Measurements from ENCODE around the gene STK10.
A peak's percentile ranks its signal among the peaks of the same experiment; 100 is the strongest.
"Not testable (repeated sequence)": the region's sequence is repeated elsewhere in the genome, so short reads cannot be mapped to it uniquely, and the experiment has no call there.

The STK10 gene

GRCh38 chr5:172051643-172052339 is 136.2 kb downstream of the STK10 start:
- no peak for DNase-seq (ENCODE audit: low spot score)

- DNase-seq (ENCODE audit: low spot score), result no peak
Measured at GRCh38 chr5:172050080-172050479, 137.9 kb downstream of the STK10 start.

GRCh38 chr5:172049226-172049796 is 138.7 kb downstream of the STK10 start:
- no peak for DNase-seq (ENCODE audit: low spot score)

- DNase-seq (ENCODE audit: low spot score), result no peak
Measured at GRCh38 chr5:172048539-172049101, 139.4 kb downstream of the STK10 start.

- DNase-seq (ENCODE audit: low spot score), result no peak
Measured at GRCh38 chr5:172048170-172048422, 139.9 kb downstream of the STK10 start.

GRCh38 chr5:172046593-172046992 is 141.4 kb downstream of the STK10 start:
- no peak for DNase-seq (ENCODE audit: low spot score)

- no peak for DNase-seq (ENCODE audit: low spot score)
Measured at GRCh38 chr5:172045315-172045632, 142.8 kb downstream of the STK10 start.

GRCh38 chr5:172044631-172045314 is 143.3 kb downstream of the STK10 start:
- no peak for DNase-seq (ENCODE audit: low spot score)

- DNase-seq (ENCODE audit: low spot score), result no peak
Measured at GRCh38 chr5:172043865-172044264, 144.2 kb downstream of the STK10 start.

- DNase-seq (ENCODE audit: low spot score), result no peak
Measured at GRCh38 chr5:172042183-172042582, 145.8 kb downstream of the STK10 start.

GRCh38 chr5:172038167-172038566 is 149.9 kb downstream of the STK10 start:
- no peak for DNase-seq (ENCODE audit: low spot score)

- DNase-seq (ENCODE audit: low spot score), result no peak
Measured at GRCh38 chr5:172035049-172035448, 153.0 kb downstream of the STK10 start.

GRCh38 chr5:172031894-172032461 is 156.0 kb downstream of the STK10 start:
- DNase-seq (ENCODE audit: low spot score), result no peak

- DNase-seq (ENCODE audit: low spot score), result no peak
Measured at GRCh38 chr5:172029876-172030275, 158.1 kb downstream of the STK10 start.

GRCh38 chr5:172028167-172028566 is 159.9 kb downstream of the STK10 start:
- no peak for DNase-seq (ENCODE audit: low spot score)

- not testable (repeated sequence) for DNase-seq (ENCODE audit: low spot score)
Measured at GRCh38 chr5:172020110-172020786, 167.8 kb downstream of the STK10 start.

- no peak for DNase-seq (ENCODE audit: low spot score)
Measured at GRCh38 chr5:172015346-172015745, 172.7 kb downstream of the STK10 start.

- no peak for DNase-seq (ENCODE audit: low spot score)
Measured at GRCh38 chr5:172010278-172010677, 177.7 kb downstream of the STK10 start.

- DNase-seq (ENCODE audit: low spot score), result no peak
Measured at GRCh38 chr5:172009536-172010270, 178.3 kb downstream of the STK10 start.

- no peak for DNase-seq (ENCODE audit: low spot score)
Measured at GRCh38 chr5:172008689-172009141, 179.3 kb downstream of the STK10 start.

GRCh38 chr5:172008111-172008455 is 179.9 kb downstream of the STK10 start:
- peak; percentile 24 for DNase-seq (ENCODE audit: low spot score)

All from AG20443 (cell line).